Vagina (tissue), 2 donors: ENCODE measurements around the gene EPB41L5. TPM values are rescaled to one million over a fixed set of nuclear protein-coding genes. Genes with fewer than 3 reads are reported as not detected.

Source experiments
- DNase-seq, 2 donors: peaks; one replicate each; pipeline ENCODE4 v3.0.0-alpha.2; 2017; ENCODE audit errors: extremely low spot score in 2 of 2
- H3K27ac ChIP-seq: fragments of 200-600 bp; sonication (generic); one replicate; pipeline ENCODE4 v1.5.1; 2019
- H3K27me3 ChIP-seq: fragments of 200-600 bp; sonication (generic); one replicate; pipeline ENCODE4 v1.5.1; 2019
- H3K36me3 ChIP-seq, 2 donors: fragments of 200-600 bp; sonication (generic); one replicate each; pipeline ENCODE4 v1.5.1; 2017 to 2019
- H3K4me1 ChIP-seq: fragments of 200-600 bp; sonication (generic); one replicate; pipeline ENCODE4 v1.5.1; 2019
- H3K4me3 ChIP-seq, 2 donors: fragments of 200-600 bp; sonication (generic); 1 replicate in 1 of 2; 2 replicates in 1 of 2; pipeline ENCODE4 v1.5.1; 2016 to 2019
- H3K9me3 ChIP-seq: fragments of 200-600 bp; sonication (generic); one replicate; pipeline ENCODE4 v1.5.1; 2019
- POLR2A ChIP-seq, 2 donors: fragments of 450-650 bp; IDR thresholded peaks; one replicate each; pipeline ENCODE4 v1.6.1; 2017; ENCODE audit warnings: antibody characterized with exemption in 2 of 2, mild to moderate bottlenecking in 2 of 2, moderate library complexity in 2 of 2
- POLR2AphosphoS5 ChIP-seq, 2 donors: sonication (generic); formaldehyde crosslinking; IDR thresholded peaks; one replicate each; pipeline ENCODE4 v1.9.0; 2017; ENCODE audit warnings: antibody characterized with exemption in 2 of 2, mild to moderate bottlenecking in 2 of 2, low read depth in 1 of 2; ENCODE audit not compliant: insufficient read depth in 1 of 2
- intact Hi-C: fragments of 100-400 bp; cut with DNase I; formaldehyde crosslinking; loops from one replicate; pipeline ENCODE4 v1.15.1; 2023
- total RNA-seq: library from RNA; depleted of rRNA; stranded (reverse); fragments of >200 nt; gene quantifications from one replicate; pipeline ENCODE4 v1.2.3, GENCODE V29; 2016
- TF ChIP-seq, protein P1 (sequence below), 3 experiments: fragments of 450-650 bp in 2 of 3; fragments of 200-600 bp in 1 of 3; sonication (generic) in 1 of 3; IDR thresholded peaks; one replicate each; pipeline ENCODE4 v1.5.1; 2017 to 2019; ENCODE audit warnings: antibody characterized with exemption in 3 of 3, mild to moderate bottlenecking in 2 of 3, moderate library complexity in 2 of 3

The EPB41L5 gene
- total RNA-seq, 1 donor from 2014 or later = 37.6 TPM

DNA sequence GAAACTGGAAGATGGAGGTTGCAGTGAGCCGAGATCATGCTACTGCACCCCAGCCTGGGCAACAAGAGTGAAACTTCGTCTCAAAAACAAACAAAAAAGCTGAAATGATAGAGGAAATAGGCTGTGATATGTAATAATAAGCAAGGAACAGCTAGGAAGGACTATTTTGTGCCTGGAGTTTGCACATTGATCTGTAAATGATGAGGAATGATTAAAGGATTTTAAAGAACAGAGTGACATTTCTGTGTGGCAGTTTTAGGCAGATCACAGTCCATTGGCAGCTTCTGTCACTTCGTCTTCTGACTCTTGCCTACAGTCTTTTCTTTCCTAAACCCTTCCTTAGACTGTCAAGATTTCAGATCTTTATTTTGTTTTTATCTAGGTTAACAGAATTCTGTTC, 19.4 kb downstream of the EPB41L5 start:
- TF ChIP-seq POLR2A (IDR thresholded peaks at IDR 0.05) = no peak
- H3K4me1 ChIP-seq = no peaks in the 10 kb centered on the region
- no peaks in the 10 kb centered on the region for H3K36me3 ChIP-seq
- H3K4me3 ChIP-seq = no peak overlapping the region
- no peaks in the 10 kb centered on the region for H3K9me3 ChIP-seq
- DNase-seq = no peak
- intact Hi-C loops = no loop called here
- H3K27ac ChIP-seq = no peak overlapping the region
- no peaks in the 10 kb centered on the region for H3K27me3 ChIP-seq

DNA sequence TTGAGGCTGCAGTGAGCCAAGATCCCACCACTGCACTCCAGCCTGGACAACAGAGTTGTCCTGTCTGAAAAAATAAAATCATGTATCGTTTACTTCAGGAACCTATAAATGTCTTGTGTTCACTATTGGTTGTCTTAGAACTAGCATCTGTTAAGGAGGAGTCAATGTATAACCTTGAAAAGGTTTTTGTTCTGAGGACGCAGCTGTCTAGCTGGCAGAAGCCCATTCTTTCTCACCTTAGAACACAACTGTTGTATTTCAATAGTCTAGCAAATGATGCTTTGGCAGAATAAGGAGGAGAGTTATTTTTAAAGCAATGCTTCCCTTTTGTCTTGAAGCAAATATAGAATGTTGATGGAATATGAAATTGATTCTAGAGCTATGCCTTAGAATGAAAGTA, 21.1 kb downstream of the EPB41L5 start:
- Histone ChIP-seq H3K9me3 (no peaks in the 10 kb centered on the region), H3K36me3 (no peaks in the 10 kb centered on the region), H3K4me3 (no peak overlapping the region), H3K27ac (no peak overlapping the region), H3K4me1 (no peaks in the 10 kb centered on the region), H3K27me3 (no peaks in the 10 kb centered on the region)
- DNase-seq = no peak
- intact Hi-C loops = no loop called here
- TF ChIP-seq POLR2AphosphoS5 (IDR thresholded peaks at IDR 0.05; ENCODE audit: insufficient read depth in 1 of 2, low read depth in 1 of 2) (no peak), POLR2A (IDR thresholded peaks at IDR 0.05) (no peak)
- TF ChIP-seq, protein P1, sequence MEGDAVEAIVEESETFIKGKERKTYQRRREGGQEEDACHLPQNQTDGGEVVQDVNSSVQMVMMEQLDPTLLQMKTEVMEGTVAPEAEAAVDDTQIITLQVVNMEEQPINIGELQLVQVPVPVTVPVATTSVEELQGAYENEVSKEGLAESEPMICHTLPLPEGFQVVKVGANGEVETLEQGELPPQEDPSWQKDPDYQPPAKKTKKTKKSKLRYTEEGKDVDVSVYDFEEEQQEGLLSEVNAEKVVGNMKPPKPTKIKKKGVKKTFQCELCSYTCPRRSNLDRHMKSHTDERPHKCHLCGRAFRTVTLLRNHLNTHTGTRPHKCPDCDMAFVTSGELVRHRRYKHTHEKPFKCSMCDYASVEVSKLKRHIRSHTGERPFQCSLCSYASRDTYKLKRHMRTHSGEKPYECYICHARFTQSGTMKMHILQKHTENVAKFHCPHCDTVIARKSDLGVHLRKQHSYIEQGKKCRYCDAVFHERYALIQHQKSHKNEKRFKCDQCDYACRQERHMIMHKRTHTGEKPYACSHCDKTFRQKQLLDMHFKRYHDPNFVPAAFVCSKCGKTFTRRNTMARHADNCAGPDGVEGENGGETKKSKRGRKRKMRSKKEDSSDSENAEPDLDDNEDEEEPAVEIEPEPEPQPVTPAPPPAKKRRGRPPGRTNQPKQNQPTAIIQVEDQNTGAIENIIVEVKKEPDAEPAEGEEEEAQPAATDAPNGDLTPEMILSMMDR (IDR thresholded peaks at IDR 0.05) = no peak

DNA sequence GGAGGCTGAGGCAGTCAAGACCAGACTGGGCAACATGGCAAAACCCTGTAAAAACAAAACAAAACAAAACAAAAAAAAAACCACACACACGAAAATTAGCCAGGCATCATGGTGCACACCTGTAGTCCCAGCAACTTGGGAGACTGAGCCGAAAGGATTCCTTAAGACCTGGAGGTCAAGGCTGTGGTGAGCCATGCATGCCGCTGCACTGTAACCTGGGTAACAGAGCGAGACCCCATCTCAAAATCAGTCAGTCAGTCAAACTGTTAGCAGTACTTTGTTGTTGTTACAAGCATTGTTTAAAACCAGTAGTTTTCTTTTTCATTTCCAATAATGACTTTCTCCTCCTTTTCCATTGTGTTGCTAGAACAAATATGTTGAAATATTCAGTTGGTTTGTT, 21.7 kb downstream of the EPB41L5 start:
- TF ChIP-seq POLR2A (IDR thresholded peaks at IDR 0.05) (no peak), POLR2AphosphoS5 (IDR thresholded peaks at IDR 0.05; ENCODE audit: insufficient read depth in 1 of 2, low read depth in 1 of 2) (no peak)
- TF ChIP-seq, protein P1 (IDR thresholded peaks at IDR 0.05) = no peak
- H3K36me3 ChIP-seq = no peaks in the 10 kb centered on the region
- no peaks in the 10 kb centered on the region for H3K9me3 ChIP-seq
- no peak overlapping the region for H3K4me3 ChIP-seq
- no peaks in the 10 kb centered on the region for H3K27me3 ChIP-seq
- intact Hi-C loops = no loop called here
- H3K27ac ChIP-seq = no peak overlapping the region
- no peak for DNase-seq
- no peaks in the 10 kb centered on the region for H3K4me1 ChIP-seq

DNA sequence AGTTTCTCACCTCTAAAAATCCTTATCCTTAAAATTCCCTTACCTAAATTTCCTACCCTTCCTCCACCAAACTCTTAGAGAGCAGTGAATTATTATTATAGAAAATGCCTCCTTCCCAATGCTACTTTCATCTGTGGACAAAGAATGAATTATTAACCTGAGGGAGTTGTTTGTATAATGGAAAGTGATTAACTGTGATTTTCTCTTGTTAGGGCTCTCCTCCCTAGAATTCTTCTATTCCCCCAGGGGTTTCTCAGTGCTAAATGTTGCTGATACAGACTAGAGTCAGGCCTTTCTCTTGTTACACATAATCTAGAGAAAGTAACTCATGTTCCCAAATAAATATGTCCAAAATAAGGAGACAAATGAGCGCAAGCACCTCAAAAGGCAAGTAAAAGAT, 23.3 kb downstream of the EPB41L5 start:
- no peaks in the 10 kb centered on the region for H3K9me3 ChIP-seq
- H3K4me3 ChIP-seq = no peak overlapping the region
- intact Hi-C loops = no loop called here
- H3K36me3 ChIP-seq = no peaks in the 10 kb centered on the region
- TF ChIP-seq POLR2A (IDR thresholded peaks at IDR 0.05) = no peak
- TF ChIP-seq POLR2AphosphoS5 (IDR thresholded peaks at IDR 0.05; ENCODE audit: insufficient read depth in 1 of 2, low read depth in 1 of 2) = no peak
- TF ChIP-seq, protein P1 (IDR thresholded peaks at IDR 0.05) = no peak
- no peak for DNase-seq
- H3K4me1 ChIP-seq = no peaks in the 10 kb centered on the region
- H3K27me3 ChIP-seq = no peaks in the 10 kb centered on the region
- no peak overlapping the region for H3K27ac ChIP-seq

DNA sequence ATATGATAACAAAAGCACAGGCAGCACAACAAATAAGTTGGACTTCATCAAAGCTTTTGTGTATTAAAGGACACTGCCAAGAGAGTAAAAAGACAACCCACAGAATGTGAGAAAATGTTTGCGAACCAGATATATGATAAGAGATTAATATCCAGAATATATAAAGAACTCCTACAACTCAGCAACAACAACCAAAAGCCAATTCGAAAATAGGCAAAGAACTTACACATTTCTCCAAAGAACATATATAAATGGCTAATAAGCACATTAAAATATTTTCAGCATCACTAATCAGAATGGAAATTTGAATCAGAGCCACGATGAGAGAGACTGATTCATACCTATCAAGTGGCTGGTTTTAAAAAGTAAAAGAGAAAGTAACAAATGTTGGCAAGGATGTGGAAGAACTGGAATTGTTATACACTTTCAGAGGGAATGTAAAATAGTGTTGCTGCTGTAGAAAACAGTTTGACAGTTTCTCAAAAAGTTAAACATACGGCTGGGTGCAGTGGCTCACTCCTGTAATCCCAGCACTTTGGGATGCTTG, 25.2 kb downstream of the EPB41L5 start:
- DNase-seq = no peak
- Histone ChIP-seq H3K4me1 (no peaks in the 10 kb centered on the region), H3K4me3 (no peak overlapping the region), H3K36me3 (no peaks in the 10 kb centered on the region), H3K27me3 (no peaks in the 10 kb centered on the region), H3K9me3 (no peaks in the 10 kb centered on the region), H3K27ac (no peak overlapping the region)
- intact Hi-C loops = no loop called here
- TF ChIP-seq POLR2A (IDR thresholded peaks at IDR 0.05) (no peak), POLR2AphosphoS5 (IDR thresholded peaks at IDR 0.05; ENCODE audit: insufficient read depth in 1 of 2, low read depth in 1 of 2) (no peak)
- TF ChIP-seq, protein P1 (IDR thresholded peaks at IDR 0.05) = no peak
